Neural crest cell (in vitro differentiated cells): ENCODE results near the gene AHNAK. TPM values are rescaled to one million over a fixed set of nuclear protein-coding genes. Genes with fewer than 3 reads are reported as not detected.

Experiments used
- DNase-seq: peaks from one replicate; pipeline ENCODE4 v3.0.0; 2021; ENCODE audit warnings: low read depth, mixed read lengths, low spot score
- H3K27ac Mint-ChIP-seq: one replicate; pipeline ENCODE4 v1.8.0; 2021; ENCODE audit warnings: mild to moderate bottlenecking, mixed read lengths; ENCODE audit not compliant: unreplicated experiment
- H3K27me3 Mint-ChIP-seq: 2 replicates; pipeline ENCODE4 v1.8.0; 2021; ENCODE audit warnings: low read depth, mild to moderate bottlenecking, mixed read lengths
- H3K36me3 Mint-ChIP-seq: 2 replicates; pipeline ENCODE4 v1.8.0; 2021; ENCODE audit warnings: low read depth, mild to moderate bottlenecking, mixed read lengths
- H3K4me1 Mint-ChIP-seq: 2 replicates; pipeline ENCODE4 v1.8.0; 2021; ENCODE audit warnings: mixed read lengths
- H3K4me3 Mint-ChIP-seq: one replicate; pipeline ENCODE4 v1.8.0; 2021; ENCODE audit warnings: mild to moderate bottlenecking, mixed read lengths
- H3K9me3 Mint-ChIP-seq: 2 replicates; pipeline ENCODE4 v1.8.0; 2021; ENCODE audit warnings: mixed read lengths
- CTCF ChIP-seq: fragments of 200-600 bp; sonication (generic); conservative IDR thresholded peaks from 2 replicates; pipeline ENCODE4 v1.5.0; 2021; ENCODE audit warnings: antibody characterized with exemption, mild to moderate bottlenecking
- total RNA-seq: library from RNA; stranded (reverse); gene quantifications from 2 replicates; pipeline ENCODE4 v1.2.1, GENCODE V29; 2021

The AHNAK gene
- total RNA-seq, 1 donor from 2014 or later: 0.65 TPM

- Mint-ChIP-seq H3K4me3 (no peak overlapping the region), H3K27ac (no peak overlapping the region), H3K9me3 (no peaks in the 10 kb centered on the region), H3K36me3 (no peaks in the 10 kb centered on the region), H3K27me3 (peaks cover 7% of the 10 kb centered on the region), H3K4me1 (no peaks in the 10 kb centered on the region)
- no peak for DNase-seq
- TF ChIP-seq CTCF: no peak
Measured at GRCh38 chr11:62445314-62445740, 101.3 kb downstream of the AHNAK start.

GRCh38 chr11:62444835-62445234 is 101.8 kb downstream of the AHNAK start:
- no peak for TF ChIP-seq CTCF
- Mint-ChIP-seq H3K27ac (no peak overlapping the region), H3K9me3 (no peaks in the 10 kb centered on the region), H3K36me3 (no peaks in the 10 kb centered on the region), H3K4me3 (no peak overlapping the region), H3K4me1 (no peaks in the 10 kb centered on the region), H3K27me3 (peaks cover 7% of the 10 kb centered on the region)
- no peak for DNase-seq

GRCh38 chr11:62444236-62444833 is 102.3 kb downstream of the AHNAK start:
- no peak for TF ChIP-seq CTCF
- no peak overlapping the region for H3K4me3 Mint-ChIP-seq
- H3K27me3 Mint-ChIP-seq: peaks cover 7% of the 10 kb centered on the region
- no peak overlapping the region for H3K27ac Mint-ChIP-seq
- no peaks in the 10 kb centered on the region for H3K36me3 Mint-ChIP-seq
- H3K9me3 Mint-ChIP-seq: no peaks in the 10 kb centered on the region
- DNase-seq: no peak
- no peaks in the 10 kb centered on the region for H3K4me1 Mint-ChIP-seq

GRCh38 chr11:62443390-62444235 is 103.0 kb downstream of the AHNAK start:
- peaks cover 1% of the 10 kb centered on the region for H3K4me1 Mint-ChIP-seq
- DNase-seq: no peak
- no peak overlapping the region for H3K4me3 Mint-ChIP-seq
- H3K27ac Mint-ChIP-seq: no peak overlapping the region
- no peak for TF ChIP-seq CTCF
- H3K9me3 Mint-ChIP-seq: no peaks in the 10 kb centered on the region
- H3K27me3 Mint-ChIP-seq: peaks cover 7% of the 10 kb centered on the region
- H3K36me3 Mint-ChIP-seq: no peaks in the 10 kb centered on the region

DNA sequence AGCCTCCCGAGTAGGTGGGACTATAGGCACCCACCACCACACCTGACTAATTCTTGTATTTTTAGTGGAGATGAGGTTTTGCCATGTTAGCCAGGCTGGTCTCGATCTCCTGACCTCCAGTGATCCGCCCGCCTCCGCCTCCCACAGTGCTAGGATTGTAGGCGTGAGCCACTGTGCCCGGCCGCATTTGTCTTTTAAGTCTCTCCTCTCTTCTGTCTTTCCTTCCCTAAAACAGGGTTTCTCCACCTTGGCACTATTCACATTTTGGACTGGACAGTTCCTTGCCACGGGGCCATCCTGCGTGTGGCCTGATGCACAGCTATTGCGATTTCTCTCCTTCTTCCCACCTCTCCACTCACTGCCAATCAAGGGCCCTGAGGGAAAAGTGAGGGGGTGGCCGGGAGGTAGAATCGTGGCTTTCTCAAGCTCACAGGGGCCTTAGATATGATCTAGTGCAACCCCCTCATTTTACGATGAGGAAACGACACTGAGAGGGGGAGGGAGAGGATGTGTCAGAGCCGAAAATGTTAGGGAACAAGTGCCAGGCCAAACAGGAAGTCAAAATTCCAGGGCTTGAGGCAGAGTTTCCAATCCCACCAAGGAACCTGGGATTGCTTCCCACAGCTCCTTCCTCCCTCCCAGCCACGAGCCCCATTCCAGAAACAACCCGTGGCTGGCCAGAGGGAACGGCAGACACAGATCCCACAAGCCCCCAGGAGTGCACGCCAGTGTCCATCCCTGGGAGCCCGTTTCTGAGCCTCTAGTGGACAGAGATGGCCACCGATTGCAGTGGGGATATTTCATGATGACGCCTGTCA is 106.6 kb downstream of the AHNAK start:
- Mint-ChIP-seq H3K27me3 (no peaks in the 10 kb centered on the region), H3K36me3 (no peaks in the 10 kb centered on the region)
- no peak for DNase-seq

More for the DNA sequence above, 106.6 kb downstream of the AHNAK start:
- Mint-ChIP-seq H3K9me3 (no peaks in the 10 kb centered on the region), H3K4me1 (peaks cover 14% of the 10 kb centered on the region), H3K27ac (no peak overlapping the region), H3K4me3 (no peak overlapping the region)
- TF ChIP-seq CTCF: no peak
